Transverse colon (tissue), 4 donors: ENCODE data around the gene KRTAP24-1.

ENCODE experiments used
- EP300 ChIP-seq: sonication (generic); formaldehyde crosslinking; IDR thresholded peaks from one replicate; pipeline ENCODE4 v1.6.1; 2017; ENCODE audit warnings: antibody characterized with exemption, low read depth
- POLR2A ChIP-seq: fragments of 450-650 bp; IDR thresholded peaks from one replicate; pipeline ENCODE4 v1.6.1; 2016; ENCODE audit warnings: antibody characterized with exemption, mild to moderate bottlenecking, moderate library complexity
- POLR2AphosphoS5 ChIP-seq, 3 donors: sonication (generic); formaldehyde crosslinking; IDR thresholded peaks; one replicate each; pipeline ENCODE4 v1.6.1; 2016; ENCODE audit warnings: antibody characterized with exemption in 3 of 3
- TF ChIP-seq, protein P1 (sequence below), 5 experiments: fragments of 200-600 bp in 3 of 5; fragments of 450-650 bp in 2 of 5; sonication (generic) in 3 of 5; IDR thresholded peaks; 1 replicate in 2 of 5; 2 replicates in 3 of 5; pipeline ENCODE4 v1.5.1; 2016 to 2017; ENCODE audit warnings: antibody characterized with exemption in 5 of 5, inconsistent platforms in 3 of 5, mild to moderate bottlenecking in 2 of 5, moderate library complexity in 1 of 5

DNA sequence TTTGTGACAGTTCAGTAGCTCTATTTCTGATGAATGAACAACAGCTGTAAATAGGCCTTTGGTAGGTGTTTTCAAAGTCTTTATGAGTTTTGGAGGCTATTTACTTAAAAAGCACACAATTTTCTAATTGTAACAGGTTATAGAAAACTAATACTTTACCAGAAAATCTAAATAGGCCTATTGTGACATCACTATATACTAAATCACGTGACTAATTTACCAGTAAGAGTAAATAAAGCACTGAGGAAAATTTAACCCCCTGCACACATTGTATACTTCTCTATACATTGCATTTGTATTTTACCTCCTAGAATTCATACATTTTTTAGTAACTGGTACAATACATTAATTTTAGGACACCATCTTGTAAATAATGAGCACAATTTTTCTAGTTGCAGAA, 22.4 kb upstream of the KRTAP24-1 start:
- no peak for TF ChIP-seq POLR2A
- no peak for TF ChIP-seq POLR2AphosphoS5 (IDR thresholded peaks at IDR 0.05)
- TF ChIP-seq, protein P1, sequence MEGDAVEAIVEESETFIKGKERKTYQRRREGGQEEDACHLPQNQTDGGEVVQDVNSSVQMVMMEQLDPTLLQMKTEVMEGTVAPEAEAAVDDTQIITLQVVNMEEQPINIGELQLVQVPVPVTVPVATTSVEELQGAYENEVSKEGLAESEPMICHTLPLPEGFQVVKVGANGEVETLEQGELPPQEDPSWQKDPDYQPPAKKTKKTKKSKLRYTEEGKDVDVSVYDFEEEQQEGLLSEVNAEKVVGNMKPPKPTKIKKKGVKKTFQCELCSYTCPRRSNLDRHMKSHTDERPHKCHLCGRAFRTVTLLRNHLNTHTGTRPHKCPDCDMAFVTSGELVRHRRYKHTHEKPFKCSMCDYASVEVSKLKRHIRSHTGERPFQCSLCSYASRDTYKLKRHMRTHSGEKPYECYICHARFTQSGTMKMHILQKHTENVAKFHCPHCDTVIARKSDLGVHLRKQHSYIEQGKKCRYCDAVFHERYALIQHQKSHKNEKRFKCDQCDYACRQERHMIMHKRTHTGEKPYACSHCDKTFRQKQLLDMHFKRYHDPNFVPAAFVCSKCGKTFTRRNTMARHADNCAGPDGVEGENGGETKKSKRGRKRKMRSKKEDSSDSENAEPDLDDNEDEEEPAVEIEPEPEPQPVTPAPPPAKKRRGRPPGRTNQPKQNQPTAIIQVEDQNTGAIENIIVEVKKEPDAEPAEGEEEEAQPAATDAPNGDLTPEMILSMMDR (IDR thresholded peaks at IDR 0.05) = no peak
- no peak for TF ChIP-seq EP300
